ENCODE measurements around the gene ZNF385B. TPM values are rescaled to one million over a fixed set of nuclear protein-coding genes. Genes with fewer than 3 reads are reported as not detected.

ZNF385B gene
- total RNA-seq, 1 experiment from 2014 or later = 9.3 TPM

GRCh38 chr2:179741317-179741716 is 120.1 kb downstream of the ZNF385B start (continued):
- TF ChIP-seq REST (IDR thresholded peaks at IDR 0.05; ENCODE audit: low read depth) = no peak

- no peak overlapping the region for H3K9ac ChIP-seq (ENCODE audit: low read length)
- H3K9me3 ChIP-seq (ENCODE audit: control insufficient read depth in 1 of 2, insufficient read depth in 1 of 2, low read depth in 1 of 2, low read length in 2 of 2) = no peaks in the 10 kb centered on the region
- ChIA-PET CTCF (no interaction called here), RAD21 (ENCODE audit: low non-redundant PET in 1 of 2, low total read pairs in 2 of 2, uncharacterized antibody in 2 of 2, unreplicated experiment in 2 of 2) (no interaction called here), POLR2A (no interaction called here)
- TF ChIP-seq SP1 (IDR thresholded peaks at IDR 0.05; ENCODE audit: low read depth) (no peak), CEBPB (IDR thresholded peaks at IDR 0.05; ENCODE audit: low read depth) (no peak), EGR1 (IDR thresholded peaks at IDR 0.05; ENCODE audit: low read depth) (no peak), ATF3 (IDR thresholded peaks at IDR 0.05) (no peak), ELF1 (IDR thresholded peaks at IDR 0.05; ENCODE audit: borderline replicate concordance, low read depth) (no peak), POLR2AphosphoS5 (IDR thresholded peaks at IDR 0.05; ENCODE audit: low read depth, low read length) (no peak)
- TF ChIP-seq, protein P1, sequence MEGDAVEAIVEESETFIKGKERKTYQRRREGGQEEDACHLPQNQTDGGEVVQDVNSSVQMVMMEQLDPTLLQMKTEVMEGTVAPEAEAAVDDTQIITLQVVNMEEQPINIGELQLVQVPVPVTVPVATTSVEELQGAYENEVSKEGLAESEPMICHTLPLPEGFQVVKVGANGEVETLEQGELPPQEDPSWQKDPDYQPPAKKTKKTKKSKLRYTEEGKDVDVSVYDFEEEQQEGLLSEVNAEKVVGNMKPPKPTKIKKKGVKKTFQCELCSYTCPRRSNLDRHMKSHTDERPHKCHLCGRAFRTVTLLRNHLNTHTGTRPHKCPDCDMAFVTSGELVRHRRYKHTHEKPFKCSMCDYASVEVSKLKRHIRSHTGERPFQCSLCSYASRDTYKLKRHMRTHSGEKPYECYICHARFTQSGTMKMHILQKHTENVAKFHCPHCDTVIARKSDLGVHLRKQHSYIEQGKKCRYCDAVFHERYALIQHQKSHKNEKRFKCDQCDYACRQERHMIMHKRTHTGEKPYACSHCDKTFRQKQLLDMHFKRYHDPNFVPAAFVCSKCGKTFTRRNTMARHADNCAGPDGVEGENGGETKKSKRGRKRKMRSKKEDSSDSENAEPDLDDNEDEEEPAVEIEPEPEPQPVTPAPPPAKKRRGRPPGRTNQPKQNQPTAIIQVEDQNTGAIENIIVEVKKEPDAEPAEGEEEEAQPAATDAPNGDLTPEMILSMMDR (IDR thresholded peaks at IDR 0.05 in 2 of 3, conservative IDR thresholded peaks at IDR 0.05 in 1 of 3; ENCODE audit: borderline replicate concordance in 1 of 3, insufficient read depth in 1 of 3, low read depth in 2 of 3, low read length in 2 of 3) = no peak
- no peak overlapping the region for H2AFZ ChIP-seq (ENCODE audit: low read depth, low read length, poor library complexity, severe bottlenecking)
- no peaks in the 10 kb centered on the region for H3K27me3 ChIP-seq (ENCODE audit: insufficient read depth, low read length)
- no peaks in the 10 kb centered on the region for H3K4me1 ChIP-seq (ENCODE audit: control insufficient read depth in 1 of 2, insufficient read depth in 2 of 2, low read length in 2 of 2)
- H3K4me2 ChIP-seq (ENCODE audit: low read length) = no peak overlapping the region
- no peak overlapping the region for H3K27ac ChIP-seq (ENCODE audit: low read depth, low read length)
- BruUV-seq (replicated peaks) = no TSS peak
- intact Hi-C loops (cut with micrococcal nuclease) = no loop called here
- H3K36me3 ChIP-seq (ENCODE audit: control insufficient read depth in 1 of 2, insufficient read depth in 2 of 2, low read length in 2 of 2) = no peaks in the 10 kb centered on the region
- H4K20me1 ChIP-seq (ENCODE audit: insufficient read depth) = no peaks in the 10 kb centered on the region
- DNase-seq (ENCODE audit: low read depth, low spot score) (no peak), ATAC-seq (no peak)
- H3K9me2 ChIP-seq (ENCODE audit: insufficient read depth) = no peaks in the 10 kb centered on the region
- no peak overlapping the region for H3K4me3 ChIP-seq (replicated peaks in 1 of 2; ENCODE audit: low read depth in 1 of 2, low read length in 2 of 2)
- H3K79me2 ChIP-seq (ENCODE audit: insufficient read depth, low read length) = no peaks in the 10 kb centered on the region
Measured at GRCh38 chr2:179729966-179730365, 131.4 kb downstream of the ZNF385B start.

Measured in HCT116 (cell line).